BLaER1 (cell line): ENCODE data around the gene ITSN1.

ENCODE experiments used
- H3K27ac ChIP-seq: shearing (Covaris generic); formaldehyde crosslinking; 2 replicates; pipeline ENCODE4 v1.8.1; 2022
- H3K27me3 ChIP-seq: shearing (Covaris generic); formaldehyde crosslinking; 2 replicates; pipeline ENCODE4 v1.8.1; 2022
- H3K36me3 ChIP-seq: shearing (Covaris generic); formaldehyde crosslinking; 2 replicates; pipeline ENCODE4 v1.8.1; 2022
- H3K4me1 ChIP-seq: shearing (Covaris generic); formaldehyde crosslinking; 2 replicates; pipeline ENCODE4 v1.8.1; 2022
- H3K4me2 ChIP-seq: shearing (Covaris generic); formaldehyde crosslinking; 2 replicates; pipeline ENCODE4 v1.8.1; 2022
- H3K4me3 ChIP-seq: shearing (Covaris generic); formaldehyde crosslinking; 2 replicates; pipeline ENCODE4 v1.8.1; 2022
- H3K9ac ChIP-seq: shearing (Covaris generic); formaldehyde crosslinking; 2 replicates; pipeline ENCODE4 v1.8.1; 2022
- H3K9me3 ChIP-seq: shearing (Covaris generic); formaldehyde crosslinking; 2 replicates; pipeline ENCODE4 v1.8.1; 2022
- H4K20me1 ChIP-seq: shearing (Covaris generic); formaldehyde crosslinking; 2 replicates; pipeline ENCODE4 v1.8.1; 2022
- Cebpa-rat ChIP-seq: shearing (Covaris generic); IDR thresholded peaks from 2 replicates; pipeline ENCODE4 v1.8.1; 2022

Gene ITSN1

GRCh38 chr21:33677450-33677849 is 35.1 kb downstream of the ITSN1 start:
- Histone ChIP-seq H3K36me3 (no peaks in the 10 kb centered on the region), H3K9me3 (0 out of 2 replicates have a peak, but pooled peaks cover 9% of the 10 kb centered on the region), H3K4me1 (no peaks in the 10 kb centered on the region), H3K27ac (no peak overlapping the region), H4K20me1 (no peaks in the 10 kb centered on the region), H3K4me3 (no peak overlapping the region), H3K4me2 (no peak overlapping the region), H3K9ac (no peak overlapping the region), H3K27me3 (no peaks in the 10 kb centered on the region)
- no peak for TF ChIP-seq Cebpa-rat

GRCh38 chr21:33680870-33681269 is 38.6 kb downstream of the ITSN1 start:
- Histone ChIP-seq H3K9me3 (0 out of 2 replicates have a peak, but pooled peaks cover 9% of the 10 kb centered on the region), H3K4me3 (no peak overlapping the region), H3K4me1 (no peaks in the 10 kb centered on the region), H3K27ac (no peak overlapping the region), H3K36me3 (no peaks in the 10 kb centered on the region), H4K20me1 (no peaks in the 10 kb centered on the region), H3K27me3 (no peaks in the 10 kb centered on the region), H3K9ac (no peak overlapping the region), H3K4me2 (no peak overlapping the region)
- no peak for TF ChIP-seq Cebpa-rat

- Histone ChIP-seq H3K36me3 (no peaks in the 10 kb centered on the region), H3K9me3 (0 out of 2 replicates have a peak, but pooled peaks cover 9% of the 10 kb centered on the region), H3K9ac (no peak overlapping the region), H3K4me1 (no peaks in the 10 kb centered on the region), H3K27ac (no peak overlapping the region), H3K4me2 (no peak overlapping the region), H4K20me1 (no peaks in the 10 kb centered on the region), H3K4me3 (no peak overlapping the region), H3K27me3 (no peaks in the 10 kb centered on the region)
- no peak for TF ChIP-seq Cebpa-rat
These were observed 40.8 kb downstream of the ITSN1 start for GRCh38 chr21:33682992-33683627.

- no peak for TF ChIP-seq Cebpa-rat
- no peaks in the 10 kb centered on the region for H3K27me3 ChIP-seq
- 0 out of 2 replicates have a peak, but pooled peaks cover 9% of the 10 kb centered on the region for H3K9me3 ChIP-seq
- H3K9ac ChIP-seq: no peak overlapping the region
- no peaks in the 10 kb centered on the region for H3K36me3 ChIP-seq
- H3K27ac ChIP-seq: no peak overlapping the region
- no peak overlapping the region for H3K4me3 ChIP-seq
- no peaks in the 10 kb centered on the region for H3K4me1 ChIP-seq
- no peak overlapping the region for H3K4me2 ChIP-seq
- H4K20me1 ChIP-seq: no peaks in the 10 kb centered on the region
These were observed 41.8 kb downstream of the ITSN1 start for GRCh38 chr21:33684068-33684467.

GRCh38 chr21:33684923-33685560 is 42.7 kb downstream of the ITSN1 start:
- 0 out of 2 replicates have a peak, but pooled peaks cover 9% of the 10 kb centered on the region for H3K9me3 ChIP-seq
- H3K27ac ChIP-seq: no peak overlapping the region
- TF ChIP-seq Cebpa-rat: no peak
- H3K36me3 ChIP-seq: no peaks in the 10 kb centered on the region
- H3K9ac ChIP-seq: no peak overlapping the region
- H3K4me2 ChIP-seq: no peak overlapping the region
- H4K20me1 ChIP-seq: no peaks in the 10 kb centered on the region
- H3K4me1 ChIP-seq: no peaks in the 10 kb centered on the region
- no peak overlapping the region for H3K4me3 ChIP-seq
- no peaks in the 10 kb centered on the region for H3K27me3 ChIP-seq

DNA sequence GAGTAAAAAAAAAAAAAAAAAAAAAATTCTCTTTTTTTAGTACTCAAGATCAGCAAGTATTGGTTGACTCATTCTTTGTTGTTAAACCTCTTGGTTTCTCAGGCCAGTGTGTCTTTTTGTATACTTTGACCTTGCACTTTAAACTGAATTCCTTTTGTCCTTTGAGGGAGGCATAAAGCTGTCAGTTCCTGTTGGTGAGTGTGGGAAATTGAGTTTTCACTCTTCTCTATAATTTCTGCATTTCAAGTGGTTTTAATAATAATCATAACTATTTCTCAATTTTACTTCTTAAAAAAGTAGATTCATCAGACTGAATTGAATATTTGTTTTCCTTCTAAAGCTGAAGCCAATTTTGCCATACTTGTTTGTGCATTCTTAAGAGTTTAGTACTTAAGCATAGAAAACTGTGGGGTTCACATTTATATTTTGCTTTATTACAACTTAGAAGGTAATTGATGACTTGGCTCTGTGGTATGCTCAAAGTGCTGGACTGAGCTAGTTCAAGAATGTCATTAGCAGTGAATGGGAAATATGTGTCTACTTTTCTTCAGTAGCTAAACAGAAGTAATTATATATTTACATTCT is 43.4 kb downstream of the ITSN1 start:
- no peak overlapping the region for H3K4me2 ChIP-seq
- no peaks in the 10 kb centered on the region for H3K27me3 ChIP-seq
- H3K4me3 ChIP-seq: no peak overlapping the region
- H3K9ac ChIP-seq: no peak overlapping the region
- no peaks in the 10 kb centered on the region for H3K4me1 ChIP-seq
- H4K20me1 ChIP-seq: no peaks in the 10 kb centered on the region
- H3K9me3 ChIP-seq: 0 out of 2 replicates have a peak, but pooled peaks cover 4% of the 10 kb centered on the region
- no peak overlapping the region for H3K27ac ChIP-seq
- TF ChIP-seq Cebpa-rat: no peak
- H3K36me3 ChIP-seq: no peaks in the 10 kb centered on the region

DNA sequence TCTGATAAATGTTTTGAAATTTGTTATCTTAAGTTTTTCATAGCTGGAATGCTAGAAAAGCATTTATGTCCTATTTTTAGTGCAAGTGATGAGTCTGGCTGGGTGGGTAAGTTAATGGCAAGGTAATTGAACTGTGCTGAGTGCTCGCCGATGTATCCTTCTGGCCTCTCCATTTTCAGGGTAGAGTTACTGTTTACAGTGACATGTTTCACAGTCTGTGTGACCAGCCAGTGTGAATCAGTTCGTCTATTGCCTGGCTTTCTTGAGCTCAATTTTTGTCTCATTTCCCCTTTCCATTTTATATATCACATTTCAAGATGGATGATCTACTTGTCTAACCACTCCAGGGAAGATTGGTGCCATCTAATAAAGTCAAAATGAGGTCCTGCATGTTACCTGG is 44.1 kb downstream of the ITSN1 start:
- TF ChIP-seq Cebpa-rat: no peak
- H4K20me1 ChIP-seq: no peaks in the 10 kb centered on the region
- H3K27me3 ChIP-seq: no peaks in the 10 kb centered on the region
- no peaks in the 10 kb centered on the region for H3K4me1 ChIP-seq
- no peak overlapping the region for H3K27ac ChIP-seq
- H3K4me3 ChIP-seq: no peak overlapping the region
- H3K4me2 ChIP-seq: no peak overlapping the region
- H3K9ac ChIP-seq: no peak overlapping the region
- H3K9me3 ChIP-seq: no peaks in the 10 kb centered on the region
- no peaks in the 10 kb centered on the region for H3K36me3 ChIP-seq

DNA sequence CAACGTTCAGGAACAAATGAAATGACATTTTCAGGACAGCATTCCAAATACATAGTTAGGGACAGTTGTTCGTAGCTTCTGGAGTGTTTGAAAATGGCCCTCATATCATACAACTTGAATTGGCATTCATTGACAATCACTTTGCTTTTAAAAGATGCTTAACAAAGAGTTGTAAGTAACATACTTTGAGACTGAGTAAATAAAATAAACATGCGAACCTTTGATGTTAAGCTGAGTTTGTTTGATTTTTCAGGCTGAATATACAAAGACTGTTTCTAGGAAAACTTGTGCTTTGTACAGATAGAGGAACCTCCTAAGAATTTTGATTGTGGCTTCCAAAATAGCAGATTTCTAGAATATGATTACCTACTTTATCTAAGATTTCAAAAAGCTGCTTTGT is 45.3 kb downstream of the ITSN1 start:
- Histone ChIP-seq H3K27me3 (no peaks in the 10 kb centered on the region), H3K4me1 (no peaks in the 10 kb centered on the region)

GRCh38 chr21:33688353-33688752 is 46.1 kb downstream of the ITSN1 start:
- TF ChIP-seq Cebpa-rat: no peak
- no peak overlapping the region for H3K4me2 ChIP-seq
- H4K20me1 ChIP-seq: no peaks in the 10 kb centered on the region
- no peaks in the 10 kb centered on the region for H3K27me3 ChIP-seq
- H3K9me3 ChIP-seq: no peaks in the 10 kb centered on the region
- H3K9ac ChIP-seq: no peak overlapping the region
- H3K4me3 ChIP-seq: no peak overlapping the region
- no peaks in the 10 kb centered on the region for H3K4me1 ChIP-seq
- no peak overlapping the region for H3K27ac ChIP-seq
- H3K36me3 ChIP-seq: no peaks in the 10 kb centered on the region

More for the DNA sequence above, 45.3 kb downstream of the ITSN1 start:
- Histone ChIP-seq H3K36me3 (no peaks in the 10 kb centered on the region), H3K4me3 (no peak overlapping the region), H4K20me1 (no peaks in the 10 kb centered on the region), H3K9me3 (no peaks in the 10 kb centered on the region), H3K4me2 (no peak overlapping the region), H3K27ac (no peak overlapping the region), H3K9ac (no peak overlapping the region)
- no peak for TF ChIP-seq Cebpa-rat

- Histone ChIP-seq H4K20me1 (no peaks in the 10 kb centered on the region), H3K36me3 (no peaks in the 10 kb centered on the region), H3K4me2 (no peak overlapping the region), H3K27me3 (no peaks in the 10 kb centered on the region), H3K9ac (no peak overlapping the region), H3K4me1 (no peaks in the 10 kb centered on the region), H3K9me3 (no peaks in the 10 kb centered on the region), H3K27ac (no peak overlapping the region), H3K4me3 (no peak overlapping the region)
- TF ChIP-seq Cebpa-rat: no peak
These were observed 48.6 kb downstream of the ITSN1 start for GRCh38 chr21:33690874-33691273.
